Subcutaneous adipose tissue (tissue), 4 donors: Measurements from ENCODE around the gene JUND. TPM values are rescaled to one million over a fixed set of nuclear protein-coding genes. Genes with fewer than 3 reads are reported as not detected.

Experiments
- total RNA-seq, 4 donors: library from RNA; depleted of rRNA; stranded (reverse); fragments of >200 nt; gene quantifications; one replicate each; pipeline ENCODE4 v1.1.0, GENCODE V29; 2016
- TF ChIP-seq, protein P1 (sequence below): fragments of 450-650 bp; IDR thresholded peaks from one replicate; pipeline ENCODE4 v1.5.1; 2016; ENCODE audit warnings: low read depth, mild to moderate bottlenecking, control low read depth, antibody characterized with exemption, moderate library complexity

JUND gene
- 100 to 1,000 TPM; 101 to 314 (median 150) TPM for total RNA-seq

DNA sequence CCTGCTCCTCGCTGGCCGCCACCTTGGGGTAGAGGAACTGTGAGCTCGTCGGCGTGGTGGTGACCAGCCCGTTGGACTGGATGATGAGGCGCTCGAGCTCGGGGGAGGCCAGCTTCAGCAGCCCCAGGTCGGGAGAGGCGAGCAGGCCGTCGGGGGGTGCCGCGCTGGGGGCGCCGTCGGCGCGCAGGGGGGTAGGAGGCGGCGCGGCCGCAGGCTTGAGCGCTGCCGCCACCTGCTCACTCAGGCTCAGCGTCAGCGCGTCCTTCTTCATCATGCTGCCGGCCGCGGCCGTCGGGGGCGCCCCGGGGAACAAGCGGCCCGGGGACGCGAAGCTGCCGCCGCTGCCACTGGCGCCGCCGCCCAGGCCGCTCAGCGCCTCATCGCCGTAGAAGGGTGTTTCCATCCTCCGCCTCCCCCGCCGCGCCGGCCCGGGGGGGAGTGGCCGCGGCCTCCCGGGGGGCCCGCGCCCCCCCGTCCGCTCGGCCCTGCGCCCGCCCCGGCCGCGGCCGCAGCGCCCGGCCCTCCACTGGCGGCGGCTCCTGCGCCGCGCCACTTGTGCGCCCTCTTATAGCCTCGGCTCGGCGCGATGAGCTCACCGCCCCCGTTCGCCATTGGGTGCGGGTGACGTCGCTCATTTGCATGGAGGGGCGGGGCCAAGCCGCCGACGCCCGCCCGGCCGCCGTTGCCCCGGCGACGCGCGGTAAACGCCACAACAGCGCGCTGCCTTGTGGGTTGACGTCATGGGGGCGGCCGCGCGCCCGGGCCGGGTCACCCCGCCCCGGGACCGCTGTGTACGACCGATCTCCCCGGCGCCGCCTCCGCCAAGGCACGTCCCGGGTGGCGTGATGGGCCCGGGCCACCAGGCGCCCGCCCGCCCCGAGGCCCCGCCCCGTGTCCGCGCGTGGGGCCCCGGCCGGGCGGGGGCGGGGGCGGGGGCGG, at the start of gene JUND:
Gene JUND, minus strand, starts transcription at position 541 of the 939 bp plus-strand sequence. Its CDS starts 138 bp downstream, at position 403.
- TF ChIP-seq, protein P1, sequence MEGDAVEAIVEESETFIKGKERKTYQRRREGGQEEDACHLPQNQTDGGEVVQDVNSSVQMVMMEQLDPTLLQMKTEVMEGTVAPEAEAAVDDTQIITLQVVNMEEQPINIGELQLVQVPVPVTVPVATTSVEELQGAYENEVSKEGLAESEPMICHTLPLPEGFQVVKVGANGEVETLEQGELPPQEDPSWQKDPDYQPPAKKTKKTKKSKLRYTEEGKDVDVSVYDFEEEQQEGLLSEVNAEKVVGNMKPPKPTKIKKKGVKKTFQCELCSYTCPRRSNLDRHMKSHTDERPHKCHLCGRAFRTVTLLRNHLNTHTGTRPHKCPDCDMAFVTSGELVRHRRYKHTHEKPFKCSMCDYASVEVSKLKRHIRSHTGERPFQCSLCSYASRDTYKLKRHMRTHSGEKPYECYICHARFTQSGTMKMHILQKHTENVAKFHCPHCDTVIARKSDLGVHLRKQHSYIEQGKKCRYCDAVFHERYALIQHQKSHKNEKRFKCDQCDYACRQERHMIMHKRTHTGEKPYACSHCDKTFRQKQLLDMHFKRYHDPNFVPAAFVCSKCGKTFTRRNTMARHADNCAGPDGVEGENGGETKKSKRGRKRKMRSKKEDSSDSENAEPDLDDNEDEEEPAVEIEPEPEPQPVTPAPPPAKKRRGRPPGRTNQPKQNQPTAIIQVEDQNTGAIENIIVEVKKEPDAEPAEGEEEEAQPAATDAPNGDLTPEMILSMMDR = no peak

DNA sequence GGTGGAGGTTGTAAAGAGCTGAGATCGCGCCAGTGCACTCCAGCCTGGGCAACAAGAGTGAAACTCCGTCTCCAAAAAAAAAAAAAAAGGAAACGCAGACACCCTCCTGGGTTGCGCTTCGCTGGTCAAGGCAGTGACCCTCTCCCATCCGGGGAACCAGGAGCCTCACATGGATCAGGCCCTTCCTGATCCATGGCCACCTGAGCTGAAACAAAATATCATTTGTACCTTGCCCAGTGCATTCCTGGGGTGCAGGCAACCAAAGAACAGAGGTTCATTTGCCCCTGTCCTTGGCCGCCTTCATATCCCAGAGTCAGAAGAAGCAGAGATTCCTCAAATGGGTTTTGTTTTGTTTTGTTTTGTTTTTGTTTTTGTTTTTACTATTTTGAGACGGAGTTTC, 49.4 kb upstream of the JUND start:
- TF ChIP-seq, protein P1 = no peak

DNA sequence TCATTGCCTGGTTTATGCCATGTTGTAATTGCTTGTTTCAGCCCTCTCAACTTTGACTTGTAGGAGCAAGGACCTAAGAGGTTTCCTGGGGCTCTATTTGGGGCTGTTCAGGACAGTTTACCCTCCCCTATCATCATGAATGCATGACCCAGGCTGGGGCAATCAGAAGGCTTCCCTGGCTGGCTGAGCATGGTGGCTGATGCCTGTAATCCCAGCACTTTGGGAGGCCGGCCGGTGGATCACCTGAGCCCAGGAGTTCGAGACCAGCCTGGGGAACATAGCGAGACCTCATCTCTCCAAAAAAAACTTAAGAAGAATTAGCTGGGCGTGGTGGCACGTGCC, 47.6 kb upstream of the JUND start:
- TF ChIP-seq, protein P1 = no peak

DNA sequence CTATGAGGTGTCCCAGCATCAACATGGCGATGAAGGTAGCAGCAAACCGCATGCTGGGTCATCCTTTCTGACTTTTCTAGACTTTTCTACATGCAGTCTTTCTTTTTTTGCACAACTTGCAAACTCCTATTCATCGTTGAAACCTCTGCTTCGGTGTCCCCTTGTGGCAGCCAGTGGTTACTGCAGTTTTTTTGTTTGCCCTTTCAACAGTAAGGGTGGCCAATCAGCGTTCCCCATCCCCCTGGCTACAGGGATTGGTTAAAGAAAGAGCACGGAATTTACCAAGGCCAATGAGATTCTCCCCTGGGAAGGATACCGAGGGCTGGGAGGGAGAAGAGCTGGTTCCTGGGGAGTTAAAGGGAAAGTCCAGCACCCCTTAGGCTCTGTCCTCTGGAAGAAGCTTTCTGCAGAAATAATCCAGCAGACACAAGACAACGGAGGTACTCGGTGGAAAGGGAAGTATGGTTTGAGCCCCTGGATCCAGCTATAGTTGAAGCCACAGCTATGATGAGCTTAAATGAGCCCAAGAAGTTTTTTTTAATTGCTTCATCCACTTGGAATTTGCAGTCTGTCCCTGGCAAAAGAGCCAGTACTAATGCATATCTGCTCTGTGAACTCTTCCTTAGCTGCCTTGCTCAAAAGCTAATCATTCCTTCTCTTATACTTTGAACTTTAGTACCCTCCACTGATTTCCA, 47.1 kb upstream of the JUND start:
- TF ChIP-seq, protein P1 = no peak

DNA sequence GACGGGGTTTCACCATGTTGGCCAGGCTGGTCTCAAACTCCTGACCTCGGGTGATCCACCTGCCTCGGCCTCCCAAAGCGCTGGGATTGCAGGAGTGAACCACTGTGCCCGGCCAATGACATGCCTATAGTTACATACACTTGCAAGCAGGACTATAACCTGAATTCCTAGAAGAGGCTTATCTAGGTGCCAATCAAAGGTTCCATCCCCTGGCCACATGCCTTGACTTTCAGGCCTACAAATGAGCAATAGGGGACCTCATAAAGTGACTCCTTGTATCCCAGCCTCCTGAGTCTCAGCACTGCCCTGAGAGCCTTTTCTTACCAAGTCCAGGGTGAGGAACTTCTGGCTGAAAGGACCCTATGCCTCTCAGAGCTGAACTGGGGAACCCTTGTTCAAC, 45.4 kb upstream of the JUND start:
- TF ChIP-seq, protein P1 = no peak

DNA sequence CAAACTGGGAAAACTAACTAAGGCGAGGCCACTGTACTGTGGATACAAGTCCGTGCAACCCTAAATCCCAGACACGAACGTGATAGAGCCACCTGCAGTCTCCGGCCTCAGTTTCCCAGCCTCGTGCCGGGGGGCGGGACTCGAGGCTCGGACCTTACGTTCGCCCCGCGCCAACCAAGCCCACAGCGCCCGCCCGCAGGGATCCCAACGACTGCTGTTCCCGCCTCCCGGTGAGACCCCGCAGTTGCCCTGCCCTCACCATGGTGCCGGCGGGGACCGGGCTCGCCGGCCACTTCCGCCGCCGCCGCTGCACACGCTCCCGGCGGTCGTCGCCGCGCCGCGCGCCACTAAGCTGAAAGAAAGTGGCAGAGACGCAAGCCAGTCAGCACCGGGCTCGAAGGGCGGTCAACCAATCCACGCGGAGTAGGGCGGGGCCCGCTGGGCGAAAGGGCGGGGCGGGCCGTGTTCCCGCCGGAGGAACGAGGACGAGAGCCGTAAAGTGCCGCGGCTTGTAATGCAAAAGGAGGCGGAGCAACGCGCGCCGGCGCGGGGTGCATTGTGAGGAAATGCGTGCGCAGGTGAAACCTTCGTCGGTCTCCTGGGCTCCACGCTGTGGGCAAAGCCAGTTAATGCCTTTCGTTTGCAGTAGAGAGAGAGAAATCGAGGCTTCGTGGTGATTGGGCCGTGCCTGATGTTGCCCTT, 41.5 kb upstream of the JUND start, which contains the start of gene LSM4:
Gene LSM4, minus strand, starts transcription at position 318 of the 702 bp plus-strand sequence. Its CDS starts 56 bp downstream, at position 262.
- TF ChIP-seq, protein P1 = no peak

DNA sequence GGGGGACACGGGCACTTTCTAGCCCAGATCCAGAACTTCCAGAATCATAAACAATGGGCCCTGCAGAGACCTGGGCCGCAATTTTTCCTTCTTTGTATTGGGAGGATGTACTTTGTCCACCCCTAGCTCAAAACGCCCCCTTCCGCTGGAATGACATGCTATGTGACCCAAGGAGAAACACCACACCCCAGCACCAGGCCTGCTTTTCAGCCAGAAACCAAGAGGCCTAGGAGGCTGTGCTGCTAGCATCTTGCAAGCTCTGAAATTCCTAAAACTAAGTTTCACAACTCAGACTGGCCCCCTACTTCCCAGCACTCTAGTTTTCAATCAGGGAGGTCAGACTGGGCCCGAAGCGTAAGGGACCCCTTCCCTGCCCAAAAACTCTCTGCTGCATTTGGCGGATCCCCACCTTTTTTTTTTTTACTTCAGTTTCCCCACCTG, 40.9 kb upstream of the JUND start:
- TF ChIP-seq, protein P1 = no peak
